NCI-H187 treated with DMSO at 0.1 percent for 48 hours (cell line): ENCODE results near the gene NFIB.
A peak's percentile ranks its signal among the peaks of the same experiment; 100 is the strongest.

Experiments used
- DNase-seq: peaks from one replicate; lab custom pipeline; 2025; lab: John Stamatoyannopoulos, UW

Gene NFIB

GRCh38 chr9:14099737-14100136, 214.2 kb downstream of the NFIB start:
- no peak for DNase-seq

GRCh38 chr9:14098486-14099180, 215.3 kb downstream of the NFIB start:
- DNase-seq = no peak

- DNase-seq = no peak
These were observed 216.1 kb downstream of the NFIB start for GRCh38 chr9:14097666-14098415.

GRCh38 chr9:14097215-14097614, 216.7 kb downstream of the NFIB start:
- DNase-seq = no peak

- DNase-seq = peak; percentile 57
These were observed 217.6 kb downstream of the NFIB start for GRCh38 chr9:14096258-14096922.

- no peak for DNase-seq
These were observed 218.7 kb downstream of the NFIB start for GRCh38 chr9:14095277-14095676.

GRCh38 chr9:14094491-14094890, 219.4 kb downstream of the NFIB start:
- no peak for DNase-seq

GRCh38 chr9:14092344-14092743, 221.6 kb downstream of the NFIB start:
- DNase-seq = no peak

GRCh38 chr9:14089051-14089803, 224.7 kb downstream of the NFIB start:
- no peak for DNase-seq

GRCh38 chr9:14087576-14087975, 226.4 kb downstream of the NFIB start:
- no peak for DNase-seq

GRCh38 chr9:14086495-14086894, 227.4 kb downstream of the NFIB start:
- no peak for DNase-seq

- DNase-seq = no peak
These were observed 228.1 kb downstream of the NFIB start for GRCh38 chr9:14085810-14086209.

GRCh38 chr9:14084867-14085266, 229.1 kb downstream of the NFIB start:
- DNase-seq = no peak

- no peak for DNase-seq
These were observed 230.6 kb downstream of the NFIB start for GRCh38 chr9:14083366-14083765.

GRCh38 chr9:14082732-14083131, 231.2 kb downstream of the NFIB start:
- DNase-seq = no peak

- no peak for DNase-seq
These were observed 232.2 kb downstream of the NFIB start for GRCh38 chr9:14081745-14082144.

- no peak for DNase-seq
These were observed 232.9 kb downstream of the NFIB start for GRCh38 chr9:14080959-14081542.

- DNase-seq = no peak
These were observed 234.5 kb downstream of the NFIB start for GRCh38 chr9:14079440-14079839.

GRCh38 chr9:14077672-14078071, 236.3 kb downstream of the NFIB start:
- DNase-seq = no peak

GRCh38 chr9:14075218-14075617, 238.7 kb downstream of the NFIB start:
- DNase-seq = no peak

- no peak for DNase-seq
These were observed 241.1 kb downstream of the NFIB start for GRCh38 chr9:14072850-14073249.

GRCh38 chr9:14071484-14071883, 242.5 kb downstream of the NFIB start:
- DNase-seq = no peak
